GM19395 (cell line): Measurements from ENCODE around the gene POTEJ.
"Not testable (repeated sequence)": the region's sequence is repeated elsewhere in the genome, so short reads cannot be mapped to it uniquely, and the experiment has no call there.

Experiments used
- ATAC-seq: cut with Tn5 transposase; IDR thresholded peaks from one replicate; pipeline ENCODE4 v1.9.1; 2021; ENCODE audit warnings: mild to moderate bottlenecking, moderate library complexity; ENCODE audit not compliant: unreplicated experiment

POTEJ gene

DNA sequence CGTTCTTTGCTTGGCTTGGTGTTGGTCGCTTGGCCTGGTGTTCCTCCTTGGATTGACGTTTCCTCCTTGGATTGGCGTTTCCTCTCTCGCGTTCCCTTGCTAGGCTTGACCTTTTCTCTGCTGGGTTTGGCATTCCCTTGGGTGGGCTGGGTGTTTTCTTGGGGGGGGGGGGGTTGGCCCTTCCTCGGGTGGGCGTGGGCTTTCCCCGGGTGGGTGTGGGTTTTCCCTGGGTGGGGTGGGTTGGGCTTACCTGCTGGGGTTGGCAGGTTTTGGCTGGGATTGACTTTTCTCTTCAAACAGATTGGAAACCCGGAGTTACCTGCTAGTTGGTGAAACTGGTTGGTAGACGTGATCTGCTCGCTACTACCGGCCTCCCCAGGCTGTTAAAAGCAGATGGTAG is at the start of gene POTEJ:
Gene POTEJ, plus strand, starts transcription at position 301 of the 400 bp plus-strand sequence. Its CDS starts 93 bp downstream, at position 394.
- not testable (repeated sequence) for ATAC-seq

DNA sequence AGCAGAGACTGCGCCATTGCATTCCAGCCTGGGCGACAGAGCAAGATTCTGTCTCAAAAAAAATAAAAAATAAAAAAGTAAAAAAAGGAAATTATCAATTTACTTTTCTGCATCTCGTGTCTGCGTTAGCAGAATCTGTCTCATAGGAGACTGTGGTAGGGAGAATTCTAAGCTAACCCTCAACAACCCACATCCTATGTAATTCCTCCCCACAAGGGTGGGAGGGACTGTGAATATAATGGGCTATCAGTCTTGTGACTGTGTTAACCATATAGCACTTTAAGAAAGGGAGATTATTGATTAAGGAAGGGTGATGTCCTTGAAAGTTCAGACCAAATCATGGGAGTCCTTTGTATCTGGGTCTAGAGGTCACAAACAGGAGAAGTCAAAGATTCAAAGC is 45.1 kb upstream of the POTEJ start:
- not testable (repeated sequence) for ATAC-seq

DNA sequence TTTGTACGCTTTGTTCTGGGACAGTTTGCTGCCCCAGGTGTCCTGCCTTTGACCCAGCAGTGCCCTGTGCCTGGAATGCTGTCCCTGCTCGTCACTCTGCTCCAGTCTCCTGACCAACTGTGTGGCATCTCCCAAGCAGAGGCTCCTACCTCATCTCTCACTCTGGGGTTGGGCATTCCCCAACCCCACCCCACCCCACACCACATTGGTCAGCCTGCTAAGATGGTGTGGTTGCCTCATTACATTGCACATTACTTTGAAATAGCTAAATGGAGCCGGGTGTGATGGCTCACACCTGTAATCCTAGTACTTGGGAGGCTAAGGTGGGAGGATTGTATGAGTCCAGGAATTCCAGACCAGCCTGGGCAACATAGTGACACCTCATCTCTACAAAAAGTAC is 39.3 kb upstream of the POTEJ start:
- not testable (repeated sequence) for ATAC-seq

DNA sequence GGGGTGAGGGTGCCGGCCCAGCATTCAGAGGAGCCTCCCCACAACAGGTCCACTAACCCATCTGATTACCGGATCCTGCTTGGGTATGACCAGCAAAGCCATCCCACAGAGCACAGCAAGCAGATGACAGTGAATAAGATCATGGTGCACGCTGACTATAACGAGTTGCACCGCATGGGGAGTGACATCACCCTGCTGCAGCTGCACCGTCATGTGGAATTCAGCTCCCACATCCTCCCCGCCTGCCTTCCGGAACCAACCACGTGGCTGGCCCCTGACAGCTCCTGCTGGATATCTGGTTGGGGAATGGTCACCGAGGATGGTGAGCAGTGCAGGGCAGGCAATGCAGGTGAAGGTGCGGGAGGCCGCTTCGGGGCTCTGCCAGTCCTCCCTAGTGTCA is 37.0 kb upstream of the POTEJ start:
- ATAC-seq: not testable (repeated sequence)

DNA sequence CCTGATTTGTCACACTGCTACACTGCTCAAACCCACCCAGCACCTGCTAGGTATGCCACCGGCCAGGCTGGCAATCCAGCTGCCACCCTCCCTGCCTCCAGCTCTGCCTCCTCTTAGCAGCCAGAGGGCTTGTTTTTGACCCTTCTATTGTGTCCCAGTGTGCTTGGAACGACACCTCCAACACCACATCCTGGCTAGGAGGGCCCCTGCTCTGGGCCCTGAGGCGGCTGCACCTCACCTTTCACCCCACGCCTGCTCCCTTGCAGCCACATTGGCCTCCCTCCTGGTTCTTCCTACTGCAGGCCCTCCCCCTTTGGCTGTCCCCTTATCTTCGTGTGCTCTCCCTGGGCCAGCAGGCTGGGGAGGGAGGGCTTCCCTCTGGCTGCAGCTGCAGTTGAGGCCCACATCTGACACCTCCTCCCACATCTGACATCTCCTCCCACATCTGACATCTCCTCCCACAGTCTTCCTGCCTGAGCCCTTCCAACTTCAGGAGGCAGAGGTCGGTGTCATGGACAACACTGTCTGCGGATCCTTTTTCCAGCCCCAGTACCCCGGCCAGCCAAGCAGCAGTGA is 34.9 kb upstream of the POTEJ start:
- ATAC-seq: not testable (repeated sequence)

DNA sequence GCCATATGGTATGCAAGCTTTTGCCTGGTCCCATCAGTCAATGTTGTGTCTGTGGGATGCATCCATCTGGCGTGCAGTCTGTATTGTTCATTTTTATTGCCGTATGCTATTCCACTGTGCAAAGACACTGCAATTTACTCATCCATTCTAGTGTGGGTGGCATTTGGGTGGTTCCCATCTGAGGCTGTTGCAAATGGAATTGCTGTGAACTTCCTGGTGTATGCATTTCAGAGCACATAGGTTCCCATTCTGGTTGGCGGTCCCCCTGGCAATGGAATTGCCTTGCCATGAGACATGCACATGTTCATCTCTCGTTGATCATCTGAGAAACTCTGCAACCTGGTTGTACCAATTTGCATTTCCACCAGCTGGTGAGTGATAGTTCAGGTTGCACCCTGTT is 33.7 kb upstream of the POTEJ start:
- not testable (repeated sequence) for ATAC-seq

DNA sequence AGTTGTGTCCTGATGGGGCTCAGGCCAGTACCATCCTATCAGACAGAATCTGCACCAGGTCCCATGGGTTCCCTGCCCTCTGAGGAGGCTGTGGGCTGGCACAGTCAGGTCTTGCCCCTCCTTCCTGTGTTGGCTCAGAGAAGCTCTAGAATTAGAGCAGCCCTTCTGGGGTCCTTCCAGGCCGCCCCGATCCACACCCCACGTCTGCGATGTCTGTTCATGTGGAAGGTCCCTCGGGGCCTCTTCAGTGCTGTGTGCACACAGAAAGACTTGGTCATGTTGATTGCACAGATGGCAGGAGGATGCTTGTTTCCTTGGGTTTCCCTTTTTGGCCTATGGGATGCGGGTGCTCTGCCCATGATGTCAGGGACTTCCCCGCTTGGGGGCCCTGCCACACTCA is 32.1 kb upstream of the POTEJ start:
- ATAC-seq: not testable (repeated sequence)

DNA sequence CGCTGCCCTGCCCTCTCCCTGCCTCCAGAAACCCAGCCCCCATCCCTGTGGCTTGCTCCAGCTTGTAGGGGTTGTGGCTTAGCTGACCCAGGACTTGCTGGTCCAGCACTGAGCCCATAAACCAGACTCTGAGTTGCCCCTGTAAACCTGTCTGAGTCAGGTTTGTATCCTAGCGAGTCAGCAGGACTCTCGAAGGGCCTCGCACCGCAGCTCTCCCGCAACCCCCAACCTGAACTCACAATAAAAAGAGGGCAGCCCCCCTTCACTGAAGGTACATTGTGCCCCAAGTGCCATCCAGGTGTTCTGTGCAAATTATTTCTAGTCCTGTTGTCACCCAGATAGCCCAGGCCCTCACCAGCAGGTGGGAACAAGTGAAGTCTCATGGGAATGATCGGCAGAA is 29.7 kb upstream of the POTEJ start:
- ATAC-seq: not testable (repeated sequence)

DNA sequence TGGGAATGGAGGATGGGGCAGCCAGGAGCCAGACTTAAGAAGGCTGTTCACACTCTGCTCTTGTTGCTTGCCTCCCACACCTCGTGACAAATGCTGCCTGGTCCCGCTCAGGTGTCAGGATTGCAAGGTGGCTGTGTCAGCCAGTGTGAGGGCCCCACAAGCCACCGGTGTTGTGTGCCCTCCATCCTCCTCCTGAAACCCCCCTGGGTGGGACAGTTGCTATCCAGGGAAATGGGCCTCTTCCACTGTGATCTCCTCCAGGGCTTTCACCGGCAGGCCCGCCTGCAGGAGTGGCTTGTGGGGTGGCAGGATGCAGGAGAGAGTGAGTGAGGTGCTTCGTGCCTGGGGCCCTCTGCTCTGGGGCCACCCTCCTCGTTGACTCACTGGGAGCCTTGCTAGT is 28.3 kb upstream of the POTEJ start:
- ATAC-seq: not testable (repeated sequence)

DNA sequence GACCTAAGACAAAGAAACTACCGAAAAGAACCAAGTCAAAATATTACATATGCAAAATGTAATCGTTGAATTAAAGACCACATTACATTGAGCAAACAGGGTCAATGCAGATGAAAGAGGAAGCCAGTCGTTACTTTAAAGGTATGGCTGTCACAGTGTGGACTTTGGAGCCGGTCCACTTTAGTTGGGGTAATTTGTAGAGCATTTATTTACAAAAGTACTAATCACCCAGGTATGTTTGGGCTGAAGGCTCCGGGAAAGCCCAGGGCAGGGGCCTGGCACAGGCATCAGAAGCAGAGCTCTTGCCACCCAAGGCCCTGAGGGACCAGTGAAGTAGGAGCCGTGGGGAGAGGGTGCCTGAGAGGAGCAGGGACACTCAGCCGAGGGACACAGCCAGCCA is 27.7 kb upstream of the POTEJ start:
- ATAC-seq: not testable (repeated sequence)

DNA sequence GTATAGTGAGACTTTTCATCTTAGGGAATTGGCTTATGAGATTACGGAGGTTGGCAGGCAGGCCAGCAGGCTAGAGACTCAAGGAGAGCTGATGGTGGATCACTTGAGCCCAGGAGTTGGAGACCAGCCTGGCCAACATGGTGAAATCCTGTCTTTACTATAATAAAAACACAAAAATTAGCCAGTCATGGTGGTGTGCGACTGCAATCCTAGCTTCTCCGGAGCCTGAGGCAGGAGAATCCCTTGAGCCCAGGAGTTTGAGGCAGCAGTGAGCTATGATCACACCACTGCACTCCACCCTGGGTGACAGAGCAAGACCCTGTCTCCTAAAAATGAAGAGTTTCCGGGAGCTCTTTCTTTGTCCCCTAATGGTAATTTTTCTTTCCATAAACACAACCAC is 26.5 kb upstream of the POTEJ start:
- not testable (repeated sequence) for ATAC-seq

DNA sequence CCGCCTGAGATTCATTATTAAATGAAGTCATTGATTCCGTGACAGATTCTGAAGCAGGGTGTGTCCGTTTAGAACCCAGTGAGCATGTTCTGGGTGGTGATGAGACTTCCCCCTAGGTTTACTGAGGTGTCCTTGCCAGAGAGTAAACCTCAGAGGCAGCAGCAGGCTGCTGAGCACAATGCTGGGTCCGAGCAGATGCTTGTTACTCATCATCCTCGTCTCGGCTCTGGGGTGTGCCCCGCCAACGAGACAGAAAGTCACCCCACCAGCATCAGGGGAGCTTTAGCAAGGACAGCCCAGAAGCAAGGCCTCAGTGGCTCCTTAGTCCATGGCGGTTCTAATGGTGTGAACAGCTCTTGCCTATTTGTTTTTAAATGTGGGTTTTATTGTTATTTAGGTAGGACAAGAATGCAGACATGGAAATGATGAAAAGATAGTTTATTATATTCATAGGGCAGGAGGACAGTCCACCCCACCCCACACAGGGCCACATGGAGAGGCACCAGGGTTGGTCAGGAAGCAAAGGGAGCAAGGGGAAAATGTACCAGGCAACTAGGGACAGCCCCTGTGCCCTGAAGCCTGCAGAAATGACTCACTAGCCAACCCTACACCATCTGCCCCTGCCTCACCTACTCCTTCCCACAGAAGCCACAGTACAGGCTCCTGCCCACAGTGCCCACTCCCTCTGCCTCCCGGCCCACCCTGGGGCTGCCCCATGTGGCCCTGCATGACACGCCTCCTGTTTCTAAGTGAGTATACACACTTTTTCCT is 22.4 kb upstream of the POTEJ start:
- ATAC-seq: not testable (repeated sequence)

DNA sequence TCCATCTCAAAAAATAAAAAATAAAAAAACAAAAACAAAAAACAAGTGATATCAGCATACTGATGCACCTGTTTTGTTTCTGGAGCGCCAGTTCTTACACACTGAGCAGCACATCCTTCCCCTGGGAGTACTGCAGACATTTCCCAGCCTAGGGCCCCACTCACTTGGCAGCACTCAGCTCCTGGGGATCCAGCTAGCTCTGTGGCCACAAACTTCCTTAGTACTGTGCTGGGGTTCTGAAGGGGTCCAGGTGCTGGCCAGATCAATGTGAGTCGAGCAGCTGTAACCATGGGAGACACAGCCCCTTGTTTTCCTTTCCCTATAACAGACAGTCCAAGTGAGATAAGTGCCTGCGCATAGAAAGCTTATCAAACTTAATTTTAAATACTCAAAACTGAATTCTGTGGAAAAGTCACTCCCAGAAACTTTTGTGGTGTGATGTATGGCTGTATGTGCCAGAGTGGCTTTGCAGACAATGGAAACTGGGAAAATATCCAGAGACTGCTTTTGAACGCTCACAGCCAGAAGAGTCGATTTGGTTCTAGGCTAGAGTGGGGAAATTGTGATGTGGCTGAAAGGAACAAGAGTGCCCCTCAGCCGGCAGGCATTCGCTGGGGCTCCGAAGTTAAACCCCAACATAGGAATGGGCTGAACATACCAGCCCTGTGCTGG is 20.9 kb upstream of the POTEJ start:
- ATAC-seq: not testable (repeated sequence)

DNA sequence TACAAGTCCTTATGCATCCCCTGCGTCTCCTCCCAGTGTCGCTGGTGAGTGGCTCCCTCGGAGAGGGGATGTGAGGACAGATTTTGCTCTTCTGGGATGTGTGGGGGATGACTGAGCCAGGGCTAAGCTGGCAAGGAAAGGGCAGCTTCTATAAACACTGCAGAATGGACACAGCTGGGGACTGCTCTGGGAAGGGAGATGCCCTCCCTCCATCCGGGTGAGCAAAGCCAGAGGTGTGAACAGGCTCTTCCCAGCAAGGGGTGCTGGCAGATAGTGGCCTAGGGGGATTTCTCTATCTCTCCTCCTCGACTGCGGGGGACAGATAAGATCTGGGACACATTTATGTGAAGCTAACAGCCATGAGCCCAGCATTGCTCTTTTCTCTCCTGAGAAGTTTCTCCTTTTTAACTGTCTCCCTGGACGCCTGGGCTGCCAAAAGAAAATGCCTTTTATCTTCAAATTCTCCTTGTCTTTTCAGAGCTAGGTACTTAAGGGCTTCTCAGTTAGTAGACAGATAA is 20.3 kb upstream of the POTEJ start:
- ATAC-seq: not testable (repeated sequence)

DNA sequence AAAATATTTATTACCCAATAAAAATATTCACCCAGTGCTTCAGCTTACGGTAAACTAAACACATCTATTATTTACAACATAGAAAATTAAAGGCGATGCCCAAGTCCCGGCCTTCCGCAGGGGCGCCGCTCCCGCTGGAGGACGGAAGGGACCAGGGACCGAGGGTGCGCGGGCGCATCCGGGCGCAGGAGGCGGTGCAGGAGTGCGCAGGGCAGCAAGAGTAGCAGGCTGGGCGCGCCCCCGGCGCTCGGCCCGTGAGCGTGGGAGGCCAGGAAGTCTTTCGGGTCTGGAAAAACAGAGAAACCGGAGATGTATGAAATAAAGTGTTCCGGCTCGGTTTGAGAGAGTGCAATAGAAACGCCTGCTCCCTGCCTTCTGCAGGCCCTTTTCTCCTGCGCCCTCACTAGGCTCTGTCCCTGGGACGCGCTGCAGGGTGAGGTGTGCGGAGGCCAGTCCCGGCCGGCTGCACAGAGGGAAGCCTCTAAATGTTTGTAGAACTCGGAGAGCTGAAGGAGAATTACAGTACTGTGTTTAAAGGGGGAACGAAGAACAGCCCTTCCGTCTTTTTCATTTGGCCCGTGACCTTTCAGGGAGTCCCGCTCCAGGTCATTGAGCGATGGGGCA is 18.3 kb upstream of the POTEJ start:
- not testable (repeated sequence) for ATAC-seq

DNA sequence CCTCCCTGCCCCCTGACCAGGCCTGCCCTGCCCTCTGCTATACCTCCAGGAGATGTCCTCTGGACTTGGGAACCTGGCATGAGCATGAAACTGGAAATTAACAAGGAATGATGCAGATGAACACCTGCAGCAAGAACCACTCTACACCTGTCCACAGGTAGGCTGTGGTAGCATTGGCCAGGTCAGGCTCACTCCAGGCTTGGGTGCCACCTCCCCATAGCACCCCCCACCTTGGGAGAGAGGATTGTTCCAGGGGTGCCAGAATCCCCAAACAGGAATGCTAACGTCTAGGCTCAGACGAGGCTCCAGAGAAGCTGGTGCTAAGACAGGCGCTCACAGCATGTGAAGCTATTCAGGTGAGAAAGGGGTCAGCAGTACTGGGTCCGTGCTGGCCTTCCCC is 17.2 kb upstream of the POTEJ start:
- ATAC-seq: not testable (repeated sequence)

DNA sequence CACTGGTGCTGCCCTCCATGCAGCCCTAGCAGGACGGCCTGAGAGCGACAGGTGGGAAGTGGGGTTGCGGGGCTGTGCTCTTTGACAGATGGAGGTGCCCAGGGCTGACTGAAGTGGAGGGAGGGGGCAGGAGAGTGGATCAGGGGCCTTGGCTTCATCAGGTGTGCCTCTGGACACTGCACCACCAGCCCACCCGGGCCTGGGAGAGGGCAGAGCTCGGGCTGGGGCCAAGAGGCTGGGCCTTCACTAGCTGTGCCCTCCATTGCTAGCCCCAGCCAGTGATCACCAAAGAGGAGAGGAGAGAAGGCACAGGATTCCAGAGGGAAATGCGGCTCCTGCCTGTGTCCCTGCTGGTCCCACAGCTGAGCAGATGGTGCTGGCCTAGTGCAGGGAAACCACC is 14.5 kb upstream of the POTEJ start:
- ATAC-seq: not testable (repeated sequence)

DNA sequence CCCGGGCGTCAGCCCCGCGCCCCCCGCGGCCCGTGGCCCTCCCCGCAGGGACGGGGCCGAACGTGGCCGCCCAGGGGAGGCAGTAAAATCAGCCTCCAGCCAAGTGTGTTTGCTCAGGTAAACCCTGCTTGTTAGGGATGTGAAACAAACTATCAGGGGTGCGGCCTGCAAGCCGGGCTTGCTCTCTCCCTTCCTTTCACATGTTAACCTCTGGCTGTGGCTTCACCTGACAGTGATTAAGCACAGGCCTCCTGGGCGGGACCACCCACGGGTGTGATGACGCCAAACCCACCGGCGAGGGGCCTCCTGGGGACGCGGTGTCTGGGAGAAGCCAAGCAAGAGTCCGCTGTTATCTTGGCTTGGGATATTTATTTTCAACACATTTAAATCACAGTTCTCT is 13.2 kb upstream of the POTEJ start:
- ATAC-seq: not testable (repeated sequence)

DNA sequence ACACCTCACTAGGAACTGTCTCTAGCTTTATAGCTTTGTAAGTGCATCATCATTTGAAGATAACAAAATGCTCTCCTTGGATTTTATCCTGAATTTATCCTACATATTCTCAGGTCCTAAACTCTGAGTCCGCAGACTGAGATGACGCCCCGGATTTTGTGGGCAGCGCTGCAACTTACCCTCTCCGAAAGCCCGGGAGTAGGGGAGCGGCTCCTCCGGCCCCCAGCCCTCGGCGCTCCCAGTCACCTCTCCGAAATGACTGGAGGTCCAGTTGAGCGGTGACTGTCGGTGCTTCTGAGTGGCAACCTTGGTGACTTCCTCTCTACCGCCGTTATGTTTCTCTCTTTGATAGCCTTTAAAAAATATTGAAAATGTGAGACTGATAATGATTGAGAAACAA is 12.8 kb upstream of the POTEJ start:
- not testable (repeated sequence) for ATAC-seq

DNA sequence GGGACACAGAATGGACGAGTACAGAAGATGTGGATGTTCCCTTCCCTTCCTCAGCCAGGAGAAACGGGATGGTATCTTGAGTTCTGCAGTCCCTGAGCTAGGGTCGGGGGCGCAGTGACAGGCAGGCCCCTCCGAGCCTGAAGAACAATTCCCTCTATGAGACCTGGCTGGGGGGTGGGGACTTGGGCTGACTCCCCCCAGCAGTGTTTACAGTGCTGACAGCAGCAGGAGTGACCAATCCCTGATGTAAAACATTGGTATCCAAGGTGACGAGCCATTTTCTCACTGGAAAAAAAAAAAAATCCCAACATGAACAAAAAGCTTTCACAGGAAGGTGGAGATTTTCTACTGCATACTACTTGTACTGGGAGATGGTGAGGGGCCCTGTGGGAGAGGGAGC is 11.8 kb upstream of the POTEJ start, which contains the start of gene CFC1:
Gene CFC1, minus strand, starts transcription at position 183 of the 400 bp plus-strand sequence. CDS start 288 bp downstream, outside the sequence.
- not testable (repeated sequence) for ATAC-seq

DNA sequence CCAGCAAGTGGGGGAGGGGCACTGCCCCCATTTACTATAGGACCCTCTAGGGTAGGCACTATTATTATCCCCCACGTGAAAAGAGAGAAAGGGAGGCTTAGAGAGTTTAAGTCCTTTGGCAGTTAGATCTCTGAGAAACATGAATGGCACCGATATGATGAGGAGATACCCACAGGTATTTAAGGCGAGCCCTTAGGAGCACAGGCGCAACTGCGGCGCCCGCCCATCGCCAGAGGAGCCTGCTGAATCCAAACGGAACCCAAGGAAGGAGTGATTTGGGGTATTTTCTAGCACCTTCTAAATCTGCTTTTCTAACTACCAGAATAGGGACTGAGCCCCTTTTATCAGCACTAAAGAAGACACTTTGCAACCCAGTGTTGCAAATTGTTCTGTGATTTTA is 11.3 kb upstream of the POTEJ start:
- not testable (repeated sequence) for ATAC-seq
